HepG2 (cell line): ENCODE data around the gene LEMD3. TPM values are rescaled to one million over a fixed set of nuclear protein-coding genes. Genes with fewer than 3 reads are reported as not detected.

Experiments
- AGO1 ChIP-seq: fragments of 200-400 bp; formaldehyde crosslinking; IDR thresholded peaks from 2 replicates; pipeline ENCODE4 v1.6.1; 2017; ENCODE audit warnings: mild to moderate bottlenecking, low read depth, low read length, moderate library complexity; ENCODE audit not compliant: poor library complexity, severe bottlenecking
- FOXK2 ChIP-seq: fragments of 450-650 bp; IDR thresholded peaks from 2 replicates; pipeline ENCODE4 v1.6.1; 2016
- GZF1 ChIP-seq: sonication (generic); formaldehyde crosslinking; IDR thresholded peaks from 2 replicates; pipeline ENCODE4 v1.5.1; 2020; ENCODE audit warnings: mild to moderate bottlenecking, missing genetic modification reagents
- KDM5B ChIP-seq: sonication (generic); formaldehyde crosslinking; IDR thresholded peaks from 2 replicates; pipeline ENCODE4 v1.4.0; 2020; ENCODE audit warnings: missing genetic modification reagents, mild to moderate bottlenecking, borderline replicate concordance
- PCBP1 ChIP-seq: fragments of 200-400 bp; formaldehyde crosslinking; IDR thresholded peaks from 2 replicates; pipeline ENCODE4 v1.6.1; 2017; ENCODE audit warnings: mild to moderate bottlenecking, low read depth, low read length, borderline replicate concordance
- YY1 ChIP-seq: IDR thresholded peaks from 2 replicates; pipeline ENCODE4 v1.6.1; 2011; ENCODE audit warnings: low read length, low read depth, moderate library complexity, mild to moderate bottlenecking; ENCODE audit not compliant: insufficient read depth, insufficient replicate concordance
- ZFP90 ChIP-seq: sonication (generic); formaldehyde crosslinking; IDR thresholded peaks from 2 replicates; pipeline ENCODE4 v1.8.0; 2022; ENCODE audit warnings: missing genetic modification reagents, mild to moderate bottlenecking, inconsistent platforms, borderline replicate concordance
- ZNF20 ChIP-seq: sonication (generic); formaldehyde crosslinking; IDR thresholded peaks from 2 replicates; pipeline ENCODE4 v1.4.0; 2020; ENCODE audit warnings: mild to moderate bottlenecking, moderate library complexity, missing genetic modification reagents
- ZNF264 ChIP-seq: sonication (generic); formaldehyde crosslinking; IDR thresholded peaks from 2 replicates; pipeline ENCODE4 v1.4.0; 2020; ENCODE audit warnings: missing genetic modification reagents
- ZNF572 ChIP-seq: sonication (generic); formaldehyde crosslinking; IDR thresholded peaks from 2 replicates; pipeline ENCODE4 v1.5.1; 2020; ENCODE audit warnings: mild to moderate bottlenecking, missing genetic modification reagents
- ZNF577 ChIP-seq: sonication (generic); formaldehyde crosslinking; IDR thresholded peaks from 2 replicates; pipeline ENCODE4 v1.4.0; 2020; ENCODE audit warnings: mild to moderate bottlenecking, low read depth, missing genetic modification reagents, borderline replicate concordance
- ZNF652 ChIP-seq: IDR thresholded peaks from 2 replicates; pipeline ENCODE4 v1.6.1; 2016; ENCODE audit warnings: low read depth, borderline replicate concordance
- ZNF879 ChIP-seq: sonication (generic); formaldehyde crosslinking; IDR thresholded peaks from 2 replicates; pipeline ENCODE4 v1.8.1; 2023; ENCODE audit warnings: missing genetic modification reagents
- polyA plus RNA-seq, 8 experiments: library from polyadenylated mRNA; depleted of rRNA in 3 of 8; stranded (reverse) in 7 of 8; unstranded in 1 of 8; fragments of >200 nt; fragmentation: Illumina TruSeq in 4 of 8; extraction: Trizol in 4 of 8; gene quantifications; 2 replicates each; pipeline versions ENCODE4 v1.2.1 to v1.2.3, GENCODE V29; 2011 to 2016; ENCODE audit warnings: low read depth in 4 of 8, missing spikeins in 1 of 8, mixed read lengths in 1 of 8; ENCODE audit not compliant: insufficient read depth in 1 of 8
- total RNA-seq, 5 experiments: library from RNA; depleted of rRNA; stranded (reverse); fragments of >200 nt; fragmentation: Illumina TruSeq; extraction: Trizol; gene quantifications; 2 replicates each; pipeline ENCODE4 v1.2.3, GENCODE V29; 2016; ENCODE audit warnings: low read depth in 1 of 5
- TF ChIP-seq, protein P1 (sequence below): sonication (generic); formaldehyde crosslinking; IDR thresholded peaks from 2 replicates; pipeline ENCODE4 v1.4.0; 2020; ENCODE audit warnings: mild to moderate bottlenecking, missing genetic modification reagents
- TF ChIP-seq, protein P2 (sequence below): sonication (generic); formaldehyde crosslinking; IDR thresholded peaks from 2 replicates; pipeline ENCODE4 v1.8.1; 2023; ENCODE audit warnings: missing genetic modification reagents, inconsistent platforms, borderline replicate concordance
- TF ChIP-seq, protein P3 (sequence below): sonication (generic); IDR thresholded peaks from 2 replicates; pipeline ENCODE4 v1.6.1; 2016; ENCODE audit warnings: low read depth, borderline replicate concordance
- TF ChIP-seq, protein P4 (sequence below): IDR thresholded peaks from 2 replicates; pipeline ENCODE4 v1.6.1; 2018; ENCODE audit warnings: missing genetic modification reagents, mild to moderate bottlenecking, missing compliant biosample characterization
- TF ChIP-seq, protein P5 (sequence below): sonication (generic); formaldehyde crosslinking; IDR thresholded peaks from 2 replicates; pipeline ENCODE4 v1.8.0; 2022; ENCODE audit warnings: missing genetic modification reagents, mild to moderate bottlenecking, inconsistent platforms, borderline replicate concordance

The LEMD3 gene
- total and polyA plus RNA-seq, 2 of the 13 experiments (the other 11 are each of a cell fraction or from before 2014, with no cell fraction given) = 9.3 to 18.7 TPM

DNA sequence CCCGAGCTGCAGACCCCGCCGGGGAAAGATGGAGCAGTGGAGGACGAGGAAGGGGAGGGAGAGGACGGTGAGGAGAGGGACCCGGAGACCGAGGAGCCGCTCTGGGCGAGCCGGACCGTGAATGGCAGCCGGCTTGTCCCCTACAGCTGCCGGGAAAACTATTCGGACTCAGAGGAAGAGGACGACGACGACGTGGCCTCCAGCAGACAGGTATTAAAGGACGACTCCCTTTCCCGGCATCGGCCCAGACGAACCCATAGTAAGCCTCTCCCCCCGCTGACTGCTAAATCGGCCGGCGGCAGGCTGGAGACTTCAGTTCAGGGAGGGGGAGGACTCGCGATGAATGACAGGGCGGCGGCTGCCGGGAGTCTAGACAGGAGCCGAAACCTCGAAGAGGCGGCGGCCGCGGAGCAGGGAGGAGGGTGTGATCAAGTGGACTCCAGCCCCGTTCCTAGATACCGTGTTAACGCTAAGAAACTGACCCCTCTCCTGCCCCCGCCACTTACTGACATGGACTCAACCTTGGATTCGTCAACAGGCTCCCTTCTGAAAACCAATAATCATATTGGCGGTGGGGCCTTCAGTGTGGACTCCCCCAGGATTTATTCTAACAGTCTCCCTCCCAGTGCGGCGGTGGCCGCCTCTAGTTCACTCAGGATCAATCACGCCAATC lies 962 bp downstream of the LEMD3 start (continued):
- TF ChIP-seq ZNF264 (CRISPR knock-in tag) (0 out of 2 replicates have a peak, but pooled peaks have one; percentile 32), ZNF572 (no peak; the same call in 1 of the 2 replicates), YY1 (no peak), PCBP1 (peak; percentile 78; the same call in 1 of the 2 replicates), ZNF652 (CRISPR knock-in tag) (no peak), ZNF20 (CRISPR knock-in tag) (no peak), KDM5B (CRISPR knock-in tag) (no peak), ZNF879 (no peak), AGO1 (no peak), GZF1 (CRISPR knock-in tag) (peak; percentile 91), FOXK2 (no peak), ZFP90 (CRISPR knock-in tag) (no peak; the same call in 1 of the 2 replicates), ZNF577 (CRISPR knock-in tag) (no peak)
- TF ChIP-seq, protein P1, sequence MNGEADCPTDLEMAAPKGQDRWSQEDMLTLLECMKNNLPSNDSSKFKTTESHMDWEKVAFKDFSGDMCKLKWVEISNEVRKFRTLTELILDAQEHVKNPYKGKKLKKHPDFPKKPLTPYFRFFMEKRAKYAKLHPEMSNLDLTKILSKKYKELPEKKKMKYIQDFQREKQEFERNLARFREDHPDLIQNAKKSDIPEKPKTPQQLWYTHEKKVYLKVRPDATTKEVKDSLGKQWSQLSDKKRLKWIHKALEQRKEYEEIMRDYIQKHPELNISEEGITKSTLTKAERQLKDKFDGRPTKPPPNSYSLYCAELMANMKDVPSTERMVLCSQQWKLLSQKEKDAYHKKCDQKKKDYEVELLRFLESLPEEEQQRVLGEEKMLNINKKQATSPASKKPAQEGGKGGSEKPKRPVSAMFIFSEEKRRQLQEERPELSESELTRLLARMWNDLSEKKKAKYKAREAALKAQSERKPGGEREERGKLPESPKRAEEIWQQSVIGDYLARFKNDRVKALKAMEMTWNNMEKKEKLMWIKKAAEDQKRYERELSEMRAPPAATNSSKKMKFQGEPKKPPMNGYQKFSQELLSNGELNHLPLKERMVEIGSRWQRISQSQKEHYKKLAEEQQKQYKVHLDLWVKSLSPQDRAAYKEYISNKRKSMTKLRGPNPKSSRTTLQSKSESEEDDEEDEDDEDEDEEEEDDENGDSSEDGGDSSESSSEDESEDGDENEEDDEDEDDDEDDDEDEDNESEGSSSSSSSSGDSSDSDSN (CRISPR knock-in tag) = peak; percentile 23; the same call in 1 of the 2 replicates
- TF ChIP-seq, protein P2, sequence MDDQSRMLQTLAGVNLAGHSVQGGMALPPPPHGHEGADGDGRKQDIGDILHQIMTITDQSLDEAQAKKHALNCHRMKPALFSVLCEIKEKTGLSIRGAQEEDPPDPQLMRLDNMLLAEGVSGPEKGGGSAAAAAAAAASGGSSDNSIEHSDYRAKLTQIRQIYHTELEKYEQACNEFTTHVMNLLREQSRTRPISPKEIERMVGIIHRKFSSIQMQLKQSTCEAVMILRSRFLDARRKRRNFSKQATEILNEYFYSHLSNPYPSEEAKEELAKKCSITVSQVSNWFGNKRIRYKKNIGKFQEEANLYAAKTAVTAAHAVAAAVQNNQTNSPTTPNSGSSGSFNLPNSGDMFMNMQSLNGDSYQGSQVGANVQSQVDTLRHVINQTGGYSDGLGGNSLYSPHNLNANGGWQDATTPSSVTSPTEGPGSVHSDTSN (CRISPR knock-in tag) = no peak
- TF ChIP-seq, protein P3, sequence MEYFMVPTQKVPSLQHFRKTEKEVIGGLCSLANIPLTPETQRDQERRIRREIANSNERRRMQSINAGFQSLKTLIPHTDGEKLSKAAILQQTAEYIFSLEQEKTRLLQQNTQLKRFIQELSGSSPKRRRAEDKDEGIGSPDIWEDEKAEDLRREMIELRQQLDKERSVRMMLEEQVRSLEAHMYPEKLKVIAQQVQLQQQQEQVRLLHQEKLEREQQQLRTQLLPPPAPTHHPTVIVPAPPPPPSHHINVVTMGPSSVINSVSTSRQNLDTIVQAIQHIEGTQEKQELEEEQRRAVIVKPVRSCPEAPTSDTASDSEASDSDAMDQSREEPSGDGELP = no peak
- TF ChIP-seq, protein P4, sequence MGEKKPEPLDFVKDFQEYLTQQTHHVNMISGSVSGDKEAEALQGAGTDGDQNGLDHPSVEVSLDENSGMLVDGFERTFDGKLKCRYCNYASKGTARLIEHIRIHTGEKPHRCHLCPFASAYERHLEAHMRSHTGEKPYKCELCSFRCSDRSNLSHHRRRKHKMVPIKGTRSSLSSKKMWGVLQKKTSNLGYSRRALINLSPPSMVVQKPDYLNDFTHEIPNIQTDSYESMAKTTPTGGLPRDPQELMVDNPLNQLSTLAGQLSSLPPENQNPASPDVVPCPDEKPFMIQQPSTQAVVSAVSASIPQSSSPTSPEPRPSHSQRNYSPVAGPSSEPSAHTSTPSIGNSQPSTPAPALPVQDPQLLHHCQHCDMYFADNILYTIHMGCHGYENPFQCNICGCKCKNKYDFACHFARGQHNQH (CRISPR knock-in tag) = no peak
- TF ChIP-seq, protein P5, sequence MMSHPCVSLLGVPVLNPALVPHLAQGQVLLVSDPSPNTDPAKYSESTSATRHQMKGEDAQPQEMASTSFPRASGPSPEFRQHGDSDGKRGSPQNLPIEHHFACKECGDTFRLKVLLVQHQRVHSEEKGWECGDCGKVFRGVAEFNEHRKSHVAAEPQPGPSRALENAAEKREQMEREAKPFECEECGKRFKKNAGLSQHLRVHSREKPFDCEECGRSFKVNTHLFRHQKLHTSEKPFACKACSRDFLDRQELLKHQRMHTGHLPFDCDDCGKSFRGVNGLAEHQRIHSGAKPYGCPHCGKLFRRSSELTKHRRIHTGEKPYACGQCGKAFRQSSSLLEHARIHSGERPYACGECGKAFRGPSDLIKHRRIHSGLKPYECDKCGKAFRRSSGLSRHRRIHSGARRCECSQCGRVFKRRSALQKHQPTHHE = no peak
